Right lobe of liver (tissue), 4 donors: ENCODE data around the gene ENPP3.

Experiments used
- POLR2A ChIP-seq: fragments of 450-650 bp; IDR thresholded peaks from one replicate; pipeline ENCODE4 v1.6.1; 2017; ENCODE audit warnings: antibody characterized with exemption, mild to moderate bottlenecking
- TF ChIP-seq, protein P1 (sequence below), 4 donors: fragments of 200-600 bp in 3 of 4; fragments of 450-650 bp in 1 of 4; IDR thresholded peaks; one replicate each; pipeline versions ENCODE4 v1.5.1 to v1.8.0; 2016 to 2022; ENCODE audit warnings: antibody characterized with exemption in 4 of 4, mild to moderate bottlenecking in 2 of 4
- donor health status: DM: no; HTN: no; CAD: no.
- donor health status: DM: no; HTN: no; CAD: no.
- donor health status: DM: no; HTN: yes; CAD: no.

DNA sequence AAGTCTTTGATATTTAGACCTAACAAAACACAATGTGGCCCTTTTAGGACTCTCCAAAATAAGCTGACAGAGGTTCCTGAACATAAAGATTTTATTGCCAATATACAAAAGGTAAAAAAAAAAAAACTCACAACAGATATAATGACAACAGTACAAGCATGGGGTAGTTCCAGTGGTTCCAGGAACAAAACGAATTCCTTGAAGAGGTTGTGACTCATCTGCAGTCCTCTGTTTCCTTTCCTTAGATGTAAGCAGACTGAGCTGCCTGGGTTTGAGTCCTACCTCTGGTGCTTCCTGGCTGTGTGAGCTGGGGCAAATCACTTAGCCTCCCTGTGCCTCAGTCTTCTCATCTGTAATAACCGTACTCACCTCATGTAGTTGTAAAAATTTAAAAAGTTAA lies 87.0 kb downstream of the ENPP3 start:
- TF ChIP-seq, protein P1, sequence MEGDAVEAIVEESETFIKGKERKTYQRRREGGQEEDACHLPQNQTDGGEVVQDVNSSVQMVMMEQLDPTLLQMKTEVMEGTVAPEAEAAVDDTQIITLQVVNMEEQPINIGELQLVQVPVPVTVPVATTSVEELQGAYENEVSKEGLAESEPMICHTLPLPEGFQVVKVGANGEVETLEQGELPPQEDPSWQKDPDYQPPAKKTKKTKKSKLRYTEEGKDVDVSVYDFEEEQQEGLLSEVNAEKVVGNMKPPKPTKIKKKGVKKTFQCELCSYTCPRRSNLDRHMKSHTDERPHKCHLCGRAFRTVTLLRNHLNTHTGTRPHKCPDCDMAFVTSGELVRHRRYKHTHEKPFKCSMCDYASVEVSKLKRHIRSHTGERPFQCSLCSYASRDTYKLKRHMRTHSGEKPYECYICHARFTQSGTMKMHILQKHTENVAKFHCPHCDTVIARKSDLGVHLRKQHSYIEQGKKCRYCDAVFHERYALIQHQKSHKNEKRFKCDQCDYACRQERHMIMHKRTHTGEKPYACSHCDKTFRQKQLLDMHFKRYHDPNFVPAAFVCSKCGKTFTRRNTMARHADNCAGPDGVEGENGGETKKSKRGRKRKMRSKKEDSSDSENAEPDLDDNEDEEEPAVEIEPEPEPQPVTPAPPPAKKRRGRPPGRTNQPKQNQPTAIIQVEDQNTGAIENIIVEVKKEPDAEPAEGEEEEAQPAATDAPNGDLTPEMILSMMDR (IDR thresholded peaks at IDR 0.05) = no peak
- no peak for TF ChIP-seq POLR2A
